ENCODE results near the gene CFAP61.

CFAP61 gene

DNA sequence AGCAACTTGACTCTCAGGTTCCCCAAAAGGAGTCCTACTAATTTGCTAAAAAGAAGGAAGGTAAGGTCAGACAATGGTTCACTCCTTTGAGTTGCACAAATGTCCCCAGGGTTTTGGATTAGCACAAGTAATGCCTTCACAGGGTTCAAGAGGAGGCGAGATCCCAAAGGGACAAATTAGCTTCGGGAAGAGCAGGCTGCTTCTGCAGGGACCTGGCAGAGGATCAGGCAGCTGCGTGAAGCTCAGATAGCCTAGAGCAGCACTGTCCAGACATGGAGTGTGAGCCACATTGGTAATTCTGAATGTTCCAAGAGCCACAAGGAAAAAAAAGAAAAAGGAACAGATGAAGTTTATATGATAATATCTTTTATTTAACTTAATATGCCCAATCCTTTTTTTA is 115.4 kb downstream of the CFAP61 start:
- no peak for DNase-seq (ENCODE audit: low read depth in 3 of 3)

DNA sequence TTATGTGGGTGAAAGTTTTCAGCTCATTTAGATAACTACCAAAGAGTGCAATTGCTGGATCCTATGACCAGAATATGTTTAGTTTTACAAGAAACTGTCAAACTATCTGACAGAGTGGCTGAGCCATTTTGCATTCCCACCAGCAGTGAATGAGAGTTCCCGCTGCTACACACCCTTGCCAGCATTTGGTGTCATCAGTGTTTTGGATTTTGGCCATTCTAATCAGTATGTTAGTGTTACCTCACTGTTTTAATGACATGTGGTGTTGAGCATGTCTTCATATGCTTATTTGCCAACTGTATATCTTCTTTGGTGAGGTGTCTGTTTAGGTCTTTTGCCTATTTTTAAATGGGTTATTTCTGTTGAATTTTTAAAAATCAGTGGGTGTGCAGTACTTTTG is 120.9 kb downstream of the CFAP61 start:
- DNase-seq (ENCODE audit: low read depth in 3 of 3): no peak

DNA sequence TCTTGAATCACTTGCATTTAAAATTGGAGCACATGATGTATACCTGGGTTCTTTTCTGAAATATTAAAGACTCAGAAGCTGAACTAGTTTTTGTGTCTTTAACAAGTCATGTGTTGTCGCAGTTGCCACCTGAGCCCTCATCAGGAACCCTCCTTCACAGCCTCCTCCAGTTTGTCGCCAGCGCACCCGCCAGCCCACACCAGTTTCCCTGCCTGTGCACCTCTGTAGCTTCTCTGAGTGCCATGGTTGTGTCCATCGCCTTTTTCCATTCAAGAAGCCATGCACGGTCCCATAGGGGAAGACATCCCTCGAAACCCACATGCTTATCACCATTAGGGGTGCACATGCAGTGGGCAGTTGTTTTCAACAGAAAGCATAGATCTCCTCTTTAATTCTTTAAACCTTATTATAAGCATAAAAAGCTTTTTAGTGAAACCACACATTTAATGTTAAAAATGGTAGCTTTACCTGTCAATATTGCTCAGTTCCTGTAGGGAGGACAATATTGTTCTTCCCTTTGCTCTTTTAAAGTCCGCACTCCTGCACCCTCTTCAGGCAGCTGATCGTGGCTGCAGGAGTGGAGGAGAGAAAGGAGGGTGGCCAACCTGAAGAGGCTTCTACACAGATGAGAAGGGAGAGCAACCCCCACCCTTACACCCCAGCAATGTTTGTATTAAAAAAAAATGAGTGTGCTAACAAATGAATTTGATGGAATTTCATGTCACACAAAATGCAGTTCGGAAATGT is 121.9 kb downstream of the CFAP61 start:
- no peak for DNase-seq (ENCODE audit: low read depth in 3 of 3)

DNA sequence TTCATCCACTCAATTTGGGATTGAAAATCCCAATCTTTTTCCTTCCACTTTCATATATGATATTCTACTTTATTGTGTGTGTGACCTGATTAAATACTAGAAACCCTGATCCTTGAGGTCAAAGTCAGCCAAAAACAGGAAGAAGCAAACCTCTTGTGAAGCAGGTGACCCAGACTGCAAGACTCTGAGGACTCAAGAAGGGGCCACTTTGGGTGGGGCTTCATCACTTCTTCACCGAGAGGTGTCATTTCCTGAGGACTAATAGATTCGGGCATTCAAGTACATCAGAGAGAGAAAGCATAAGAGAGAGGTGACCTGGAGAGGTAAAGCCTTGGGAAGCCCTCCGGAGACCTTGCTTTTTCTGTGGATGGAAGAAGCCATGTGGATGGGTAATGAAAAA is 129.0 kb downstream of the CFAP61 start:
- no peak for DNase-seq (ENCODE audit: low read depth in 3 of 3)

DNA sequence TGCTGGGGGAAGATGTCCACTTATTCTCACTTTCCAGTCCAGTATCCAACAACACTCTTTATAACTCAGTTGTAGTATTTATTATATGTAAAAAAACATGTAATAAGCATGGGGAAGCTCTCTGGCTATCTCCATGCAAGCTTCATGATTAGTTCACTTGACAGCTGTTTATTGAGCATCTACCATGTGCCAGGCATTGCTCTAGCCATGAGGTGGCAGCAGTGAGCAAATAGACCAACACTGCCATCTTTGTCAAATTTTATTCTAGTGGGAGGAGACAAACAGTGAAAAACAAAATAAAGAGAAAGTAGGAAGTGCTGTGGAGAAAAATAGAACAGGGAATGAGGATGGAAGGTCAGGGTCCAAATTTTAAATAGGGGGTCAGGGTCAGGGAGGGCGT is 131.8 kb downstream of the CFAP61 start:
- peak in 2 of 3 donors; percentile 3 to 8 for DNase-seq (ENCODE audit: low read depth in 3 of 3)

DNA sequence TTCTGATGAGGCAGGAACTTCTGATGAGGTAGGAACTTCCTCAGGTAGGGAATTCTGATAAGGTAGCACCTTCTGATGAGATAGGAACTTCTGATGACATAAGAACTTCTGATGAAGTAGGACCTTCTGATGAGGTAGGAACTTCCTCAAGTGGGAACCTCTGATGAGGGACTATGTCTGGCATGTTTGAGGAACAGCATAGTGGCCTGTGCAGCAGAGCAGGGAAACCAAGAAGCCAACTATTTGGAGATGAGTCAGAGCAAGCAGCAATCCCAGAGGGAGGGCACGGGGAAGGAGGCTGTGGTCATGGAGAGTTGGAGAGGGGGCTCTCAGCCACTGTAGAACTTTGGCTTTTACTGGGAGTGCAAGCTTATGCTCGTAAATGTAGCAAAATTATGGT is 132.4 kb downstream of the CFAP61 start:
- no peak for DNase-seq (ENCODE audit: low read depth in 3 of 3)

DNA sequence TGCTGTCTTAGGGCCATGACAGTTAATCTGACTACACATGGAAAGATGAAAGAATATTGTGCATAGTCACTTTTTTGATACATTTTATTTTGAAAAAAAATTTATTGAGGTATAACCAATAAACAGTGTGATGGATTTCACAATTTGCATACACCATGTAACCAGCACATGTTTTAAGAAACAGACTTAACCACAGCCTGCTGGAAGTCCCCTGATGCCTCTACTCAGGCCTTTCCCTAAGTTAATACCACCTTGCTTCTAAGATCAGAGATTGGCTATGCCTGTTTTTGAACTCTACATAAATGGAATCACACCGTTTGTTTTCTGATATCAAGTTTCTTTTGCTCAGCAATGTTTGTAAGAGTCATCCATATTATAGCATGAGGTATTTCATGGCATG is 136.3 kb downstream of the CFAP61 start:
- no peak for DNase-seq (ENCODE audit: low read depth in 3 of 3)

DNA sequence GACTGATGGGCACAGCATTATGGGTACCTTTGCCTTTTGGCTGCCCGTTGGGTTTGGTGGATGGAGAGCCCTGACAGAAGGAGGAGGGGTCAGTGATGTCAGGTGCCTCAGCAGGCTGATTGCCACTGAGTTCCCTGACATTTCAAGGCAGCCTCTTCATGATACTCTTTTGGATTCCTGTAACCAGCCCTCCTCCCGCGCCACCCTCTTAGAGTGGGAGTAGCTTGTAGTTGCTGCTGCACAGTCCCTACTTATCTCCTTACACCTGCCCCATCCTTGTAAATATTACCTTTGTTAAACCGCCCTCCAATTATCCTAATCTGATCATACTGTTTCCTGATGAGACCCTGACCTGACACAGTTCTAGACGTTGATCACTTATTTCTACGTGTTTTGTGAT is 140.0 kb downstream of the CFAP61 start:
- no peak for DNase-seq (ENCODE audit: low read depth in 3 of 3)

DNA sequence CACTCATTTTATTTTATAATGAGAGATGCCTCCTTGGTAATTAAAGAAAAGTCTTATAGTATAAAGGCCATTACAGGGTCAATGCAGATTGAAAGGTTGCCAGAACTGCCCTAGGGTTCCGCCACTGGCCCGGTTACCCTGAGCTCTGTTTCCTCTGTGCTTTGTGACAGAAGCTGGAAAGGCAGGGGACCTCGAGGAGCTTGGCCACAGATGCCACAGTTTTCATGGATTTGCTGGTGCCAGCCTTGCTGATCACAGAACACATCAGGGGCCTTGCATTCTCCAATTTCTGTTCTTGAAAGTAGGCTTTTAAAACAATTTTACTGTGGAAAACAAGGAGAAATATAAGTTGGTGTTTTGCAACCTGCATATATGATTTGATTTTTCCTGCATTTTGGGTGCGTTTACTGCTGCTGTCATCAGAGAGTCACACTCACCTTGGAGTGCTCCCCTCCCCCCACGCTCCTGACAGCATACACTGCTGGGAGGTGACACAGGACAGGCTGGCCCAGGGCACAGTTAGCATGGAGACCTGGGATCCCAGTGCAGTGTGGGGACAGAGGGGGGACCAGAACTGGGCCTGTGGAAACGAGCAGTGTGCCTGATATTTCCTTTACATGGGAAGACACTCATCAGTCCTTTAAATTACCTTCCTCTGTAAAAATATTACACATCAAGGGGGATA is 142.8 kb downstream of the CFAP61 start:
- no peak for DNase-seq (ENCODE audit: low read depth in 3 of 3)

DNA sequence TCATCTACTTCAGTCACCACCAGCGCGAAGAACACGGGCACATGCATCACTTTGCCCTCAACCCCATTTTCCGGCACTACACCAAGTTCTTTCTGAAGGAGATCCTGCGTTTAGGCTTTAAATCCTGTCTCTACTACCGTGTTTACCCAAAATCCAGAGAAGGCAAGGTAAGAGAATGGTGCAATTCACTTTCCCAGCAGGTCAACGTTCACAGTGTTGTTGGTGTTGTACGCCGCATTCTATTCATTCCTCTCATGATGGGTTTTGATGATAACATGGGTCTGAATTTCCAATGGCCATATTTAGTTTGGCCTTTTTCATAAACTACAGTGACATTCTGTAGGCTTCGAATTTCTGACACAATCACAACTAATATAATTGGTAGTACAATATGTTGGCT is 144.3 kb downstream of the CFAP61 start:
- no peak for DNase-seq (ENCODE audit: low read depth in 3 of 3)

DNA sequence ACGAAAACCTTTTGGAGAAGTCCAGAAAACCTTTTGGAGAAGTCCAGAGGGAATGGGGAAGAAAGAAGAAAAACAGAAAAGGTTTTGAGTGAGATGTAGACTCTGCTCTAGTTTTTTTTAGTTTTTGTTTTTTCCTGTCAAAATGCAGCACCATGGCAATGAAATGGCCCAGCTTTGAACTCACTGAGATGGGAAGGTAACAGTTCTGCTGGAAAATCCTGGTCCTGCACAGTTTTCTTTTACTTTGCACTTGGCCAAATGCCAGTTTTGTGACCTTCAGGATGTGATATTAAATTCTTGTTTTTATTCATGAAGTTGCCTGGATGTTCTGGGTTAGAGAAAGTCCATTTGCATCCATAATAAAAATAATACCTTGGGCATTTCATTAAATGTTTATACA is 145.7 kb downstream of the CFAP61 start:
- DNase-seq (ENCODE audit: low read depth in 3 of 3): no peak

DNA sequence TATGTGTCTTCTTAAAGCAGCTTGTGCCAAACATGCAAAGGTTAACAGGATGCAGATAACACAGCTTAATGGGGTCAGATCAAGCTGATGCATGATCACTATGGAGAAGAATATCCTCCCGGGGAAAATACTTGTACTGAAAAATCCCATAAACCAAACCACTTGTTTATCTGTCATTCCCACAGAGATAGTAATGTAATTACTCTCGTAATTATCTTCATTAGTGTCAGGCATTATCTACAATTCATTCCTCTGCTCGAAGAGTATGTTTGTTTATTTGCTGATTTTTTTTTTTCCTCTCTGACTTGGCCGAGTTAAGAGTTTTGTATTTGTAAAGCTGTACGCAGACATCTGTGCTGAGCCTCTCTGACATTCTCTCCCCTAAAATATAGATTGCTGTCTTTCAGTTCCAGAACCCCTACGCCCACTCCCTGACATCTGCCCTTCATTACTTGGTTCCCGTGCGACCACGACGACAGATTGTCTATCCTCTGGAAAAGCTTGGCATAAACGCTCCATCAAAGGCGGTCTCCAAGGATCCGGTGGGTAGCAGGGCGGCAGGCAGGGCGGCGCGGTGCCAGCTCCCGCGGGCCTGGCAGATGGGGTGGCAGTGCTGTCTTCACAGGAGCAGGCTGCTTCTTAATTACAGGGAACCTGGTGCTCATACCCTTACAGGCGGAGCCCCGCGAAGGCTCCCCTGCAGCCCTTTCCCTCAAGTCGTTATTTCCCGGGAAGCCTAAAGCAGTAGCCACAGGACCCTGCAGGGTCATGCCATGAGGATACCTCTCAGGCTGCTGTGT is 147.2 kb downstream of the CFAP61 start:
- no peak for DNase-seq (ENCODE audit: low read depth in 3 of 3)

DNA sequence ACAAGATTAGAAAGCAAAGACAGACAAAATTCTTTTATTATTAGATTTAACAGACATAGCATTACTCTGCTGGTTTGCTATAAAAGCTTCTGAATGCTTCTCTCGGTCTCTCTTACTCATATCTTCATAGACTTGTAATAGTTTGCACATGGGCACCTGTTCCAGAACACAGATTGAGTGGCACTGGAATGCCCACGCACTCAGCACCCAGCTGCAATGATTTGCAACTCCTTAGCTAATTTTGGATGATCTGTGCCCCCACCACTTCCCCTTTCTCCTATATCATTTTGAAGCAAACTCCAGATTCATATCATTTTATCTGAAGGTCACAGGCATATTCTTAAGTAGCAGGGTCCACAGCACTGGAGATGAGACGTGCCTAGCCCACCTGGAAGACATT is 148.8 kb downstream of the CFAP61 start:
- no peak for DNase-seq (ENCODE audit: low read depth in 3 of 3)

DNA sequence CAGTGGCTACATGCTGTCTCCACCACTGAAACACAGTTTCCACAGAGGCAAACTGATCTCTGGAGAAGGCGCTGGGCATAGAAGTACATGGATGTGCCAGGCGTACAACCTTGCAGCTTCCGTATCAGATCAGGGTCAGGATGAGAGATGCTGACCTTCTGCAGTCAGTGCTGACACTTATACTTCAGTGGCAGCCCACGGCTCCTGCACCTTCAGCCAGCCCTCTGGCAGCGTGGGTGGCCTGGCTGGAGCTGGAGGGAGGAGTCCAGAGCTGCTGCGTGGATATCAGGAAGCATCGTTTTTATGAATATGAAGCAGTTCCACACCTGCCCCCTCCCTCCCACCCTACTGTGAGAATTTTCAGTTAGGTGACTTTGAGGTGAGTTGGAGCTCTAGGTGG is 149.3 kb downstream of the CFAP61 start:
- no peak for DNase-seq (ENCODE audit: low read depth in 3 of 3)

DNA sequence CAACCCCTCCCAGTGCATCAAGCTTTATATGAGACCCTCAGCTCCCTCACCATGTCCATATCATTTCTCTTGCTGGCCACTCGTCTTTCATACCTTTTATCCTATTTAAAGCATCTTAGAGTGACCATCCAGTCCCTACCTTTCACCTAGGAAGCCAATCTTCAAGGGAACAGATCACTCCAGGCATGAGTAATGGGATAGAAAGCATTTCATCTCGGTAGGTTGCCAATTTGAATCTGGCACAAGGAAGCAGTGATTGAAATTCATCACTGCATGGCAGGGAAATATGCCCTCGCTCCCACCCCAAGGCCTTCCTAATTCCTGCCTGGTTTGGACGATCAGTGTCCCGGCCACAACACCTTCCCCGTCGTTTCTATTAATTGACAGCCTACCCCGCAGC is 150.4 kb downstream of the CFAP61 start:
- no peak for DNase-seq (ENCODE audit: low read depth in 3 of 3)

DNA sequence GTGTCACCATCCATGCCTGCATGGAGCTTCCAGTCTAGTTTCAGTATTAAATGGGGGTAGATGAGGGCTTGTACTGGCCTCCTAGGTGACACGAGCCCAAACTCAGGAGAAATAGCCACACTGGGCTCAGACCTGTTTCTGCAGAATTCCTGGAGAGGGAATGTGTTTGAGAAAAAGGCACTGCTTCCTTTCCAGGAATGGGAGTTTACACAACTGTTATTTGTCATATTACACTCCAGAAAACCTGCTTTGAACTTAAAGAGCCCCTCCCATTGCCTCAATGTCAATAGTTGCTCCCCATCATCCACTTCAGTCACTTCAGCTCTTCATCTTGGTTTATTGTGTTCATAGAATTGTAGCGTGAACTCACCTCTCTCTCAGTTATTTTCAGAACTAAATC is 151.5 kb downstream of the CFAP61 start:
- DNase-seq (ENCODE audit: low read depth in 3 of 3): no peak

DNA sequence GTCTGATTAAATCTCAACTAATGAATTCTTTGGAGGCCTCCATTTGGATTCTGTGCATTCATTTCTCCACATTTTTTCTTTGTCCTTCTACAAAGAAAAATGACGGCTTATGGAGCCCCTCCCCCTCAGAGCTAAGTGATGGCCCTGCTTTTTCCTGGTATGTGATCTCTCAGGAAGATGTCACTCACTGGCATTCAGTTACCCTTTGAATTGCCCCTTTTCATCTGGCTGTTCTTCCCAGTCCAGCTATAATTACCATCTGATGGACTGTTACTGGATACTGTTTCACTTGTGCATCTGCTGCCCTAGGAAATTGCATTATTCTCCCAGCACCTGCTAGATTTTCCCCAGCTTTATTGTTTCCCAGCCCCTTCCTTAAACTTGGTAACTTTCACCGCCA is 151.9 kb downstream of the CFAP61 start:
- DNase-seq (ENCODE audit: low read depth in 3 of 3): no peak

DNA sequence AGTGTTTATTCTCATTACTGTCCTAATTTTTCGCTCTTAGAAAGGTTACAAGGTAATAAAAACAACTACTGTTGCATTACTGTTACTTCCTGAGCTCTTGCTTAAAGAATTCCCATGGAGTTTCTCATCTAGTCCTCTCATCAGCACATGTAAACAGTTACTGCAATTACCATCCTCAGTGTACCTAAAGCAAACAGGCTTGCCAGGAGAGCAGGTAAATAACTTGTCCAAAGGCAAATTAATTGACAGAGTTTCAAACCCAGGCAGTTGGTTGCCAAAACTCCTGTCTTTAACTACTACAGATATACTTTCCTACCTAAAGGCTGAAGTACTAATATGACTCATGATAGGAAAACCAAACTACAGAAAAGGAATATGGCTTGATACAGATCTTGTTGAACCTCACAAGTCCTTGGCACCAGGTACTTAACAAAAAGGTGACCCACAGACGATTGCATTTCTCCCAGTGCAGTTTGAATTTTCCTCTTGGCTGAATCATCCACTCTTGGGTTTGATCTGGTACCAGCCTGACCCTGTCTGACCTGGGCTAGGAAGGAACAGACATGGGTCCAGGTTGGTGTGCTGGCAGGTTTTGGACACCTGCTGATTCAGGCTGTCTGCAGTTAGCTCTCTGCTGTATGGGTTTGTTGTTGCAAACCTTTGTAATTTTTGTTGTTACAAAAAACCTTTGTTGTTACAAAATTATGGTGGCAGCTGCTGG is 153.0 kb downstream of the CFAP61 start:
- DNase-seq (ENCODE audit: low read depth in 3 of 3): no peak

DNA sequence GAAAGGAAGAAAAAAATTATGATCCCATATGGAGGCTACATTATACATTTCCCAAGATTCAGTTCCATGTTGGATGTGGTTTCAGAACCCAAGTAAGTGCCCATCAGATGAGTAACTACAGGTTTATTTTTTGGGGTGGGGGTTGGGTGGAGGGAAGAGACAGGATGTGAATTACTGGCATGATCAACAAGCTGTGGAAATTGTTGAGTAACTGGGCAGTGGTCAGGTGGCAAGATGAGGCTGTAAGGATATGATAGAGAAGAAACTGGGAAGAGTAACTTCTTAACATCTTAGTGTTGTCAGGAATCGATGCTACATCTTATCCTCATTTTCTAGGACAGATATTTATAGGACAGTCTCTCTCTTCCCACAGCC is 153.5 kb downstream of the CFAP61 start:
- DNase-seq (ENCODE audit: low read depth in 3 of 3): no peak

DNA sequence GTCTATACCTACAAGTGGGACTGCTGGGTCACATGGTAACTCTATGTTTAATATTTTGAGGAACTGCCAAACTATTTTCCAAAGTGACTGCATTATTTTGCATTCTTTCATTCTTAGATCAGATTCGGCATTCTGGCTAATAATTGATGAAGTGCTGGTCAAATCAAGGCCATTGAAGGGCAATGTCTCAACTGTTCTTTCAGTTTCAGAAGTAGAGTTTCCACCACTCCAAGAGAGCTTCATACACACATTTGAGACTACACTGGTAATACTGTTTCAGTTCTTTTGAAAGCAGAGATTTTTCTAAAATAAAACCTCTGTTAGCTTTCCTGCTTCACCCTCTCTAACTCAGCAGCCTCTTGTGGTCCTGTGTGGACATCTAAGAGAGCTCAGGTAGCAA is 154.5 kb downstream of the CFAP61 start:
- DNase-seq (ENCODE audit: low read depth in 3 of 3): no peak

DNA sequence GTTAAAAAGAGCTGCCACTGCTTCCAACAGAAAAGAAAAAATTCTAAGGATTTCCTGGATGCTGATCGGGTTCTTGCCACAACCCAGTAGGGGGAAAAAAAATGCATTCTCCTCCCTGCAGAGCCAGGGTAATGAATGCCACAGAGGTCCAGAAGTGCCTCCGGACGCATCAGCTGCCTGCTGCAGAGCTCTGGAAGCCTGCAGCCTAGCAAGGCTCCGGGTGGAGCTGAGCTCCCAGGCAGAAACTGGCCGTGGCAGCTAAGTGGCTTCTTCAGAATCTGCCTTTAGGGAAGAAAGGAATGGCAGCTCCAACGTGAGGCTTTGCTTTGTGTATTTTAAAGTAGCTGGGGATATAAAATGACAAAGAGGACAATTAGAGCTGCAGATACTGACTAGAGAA is 155.0 kb downstream of the CFAP61 start:
- no peak for DNase-seq (ENCODE audit: low read depth in 3 of 3)

DNA sequence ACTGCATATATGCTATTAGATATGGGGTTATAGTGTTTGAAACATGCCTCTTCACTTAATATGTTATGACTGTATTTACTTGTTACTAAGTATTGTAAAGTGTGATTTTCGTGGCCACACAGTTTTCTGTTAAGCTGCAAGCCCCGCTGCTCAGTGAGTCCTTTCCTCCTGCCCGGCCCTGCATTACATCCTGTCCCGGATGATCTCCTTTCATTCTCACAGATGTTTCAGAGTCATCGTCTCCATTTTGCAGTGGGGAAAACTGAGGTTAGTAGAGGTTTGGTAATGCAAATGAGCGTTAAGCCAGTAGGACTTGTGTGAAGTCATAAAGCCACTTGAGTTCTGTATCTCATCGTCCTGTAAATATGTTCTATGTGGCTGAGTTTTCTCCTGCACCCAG is 155.5 kb downstream of the CFAP61 start:
- no peak for DNase-seq (ENCODE audit: low read depth in 3 of 3)
